HCT116 (cell line): ENCODE results near the gene HBA2. TPM values are rescaled to one million over a fixed set of nuclear protein-coding genes. Genes with fewer than 3 reads are reported as not detected.

Experiments
- ATAC-seq: fragments of 200-7000 bp; cut with Tn5 transposase; 2 replicates; pipeline ENCODE4 v1.9.1; 2020; ENCODE audit warnings: mild to moderate bottlenecking, moderate library complexity
- BruUV-seq: library from RNA; stranded (reverse); fragments of 400-500 nt; replicated peaks from 2 replicates; lab custom pipeline; 2021; lab: Mats Ljungman, UMichigan
- CTCF ChIA-PET: fragments of 300-600 bp; sonication (Branson Sonifier 250); formaldehyde crosslinking; loops from one replicate; lab custom pipeline; 2021; ENCODE audit warnings: antibody characterized with exemption; lab: Charles Lee
- POLR2A ChIA-PET: fragments of 300-600, 350-600 bp; sonication (Branson Sonifier 250); formaldehyde crosslinking; loops from one replicate; lab custom pipeline; 2021; ENCODE audit warnings: antibody characterized with exemption; lab: Charles Lee
- RAD21 ChIA-PET, 2 experiments: fragments of 300-600 bp; sonication (Branson Sonifier 250); formaldehyde crosslinking; loops; one replicate each; lab custom pipeline; 2023; ENCODE audit warnings: low total read pairs in 2 of 2; ENCODE audit not compliant: uncharacterized antibody in 2 of 2, unreplicated experiment in 2 of 2, low non-redundant PET in 1 of 2; lab: Charles Lee
- DNase-seq: peaks from one replicate; pipeline ENCODE4 v3.0.0-alpha.2; 2010; ENCODE audit warnings: low read depth, low spot score
- H2AFZ ChIP-seq: fragments of 200-600 bp; shearing (Covaris generic), sonication (generic); 2 replicates; pipeline ENCODE4 v1.6.1; 2017; ENCODE audit warnings: low read depth, mixed run types, mixed read lengths, antibody characterized with exemption, low read length; ENCODE audit not compliant: poor library complexity, severe bottlenecking
- H3K27ac ChIP-seq: 2 replicates; pipeline ENCODE4 v1.5.1; 2012; ENCODE audit warnings: low read depth, low read length
- H3K27me3 ChIP-seq: fragments of 200-600 bp; sonication (generic); 2 replicates; pipeline ENCODE4 v1.6.1; 2016; ENCODE audit warnings: mixed run types, low read length, mixed read lengths; ENCODE audit not compliant: insufficient read depth
- H3K36me3 ChIP-seq, 2 experiments: fragments of 200-500 bp in 1 of 2; fragments of 200-600 bp in 1 of 2; sonication (Bioruptor generic) in 1 of 2; sonication (generic) in 1 of 2; 2 replicates each; pipeline versions ENCODE4 v1.5.1 to v1.6.1; 2014 to 2016; ENCODE audit warnings: low read length in 2 of 2, inconsistent platforms in 1 of 2, mixed read lengths in 1 of 2, mixed run types in 1 of 2; ENCODE audit not compliant: insufficient read depth in 2 of 2, control insufficient read depth in 1 of 2
- H3K4me1 ChIP-seq, 2 experiments: fragments of 200-600 bp in 1 of 2; sonication (generic) in 1 of 2; 2 replicates each; pipeline versions ENCODE4 v1.5.1 to v1.6.1; 2012 to 2017; ENCODE audit warnings: low read length in 2 of 2, inconsistent platforms in 1 of 2, mild to moderate bottlenecking in 1 of 2, mixed read lengths in 1 of 2, mixed run types in 1 of 2, moderate library complexity in 1 of 2; ENCODE audit not compliant: insufficient read depth in 2 of 2, control insufficient read depth in 1 of 2
- H3K4me2 ChIP-seq: fragments of 200-600 bp; sonication (generic); 2 replicates; pipeline ENCODE4 v1.6.1; 2017; ENCODE audit warnings: mixed run types, low read length, mixed read lengths
- H3K4me3 ChIP-seq, 2 experiments: fragments of 200-600 bp in 1 of 2; sonication (generic) in 1 of 2; replicated peaks in 1 of 2; 2 replicates each; pipeline ENCODE4 v1.5.1; 2011 to 2016; ENCODE audit warnings: low read length in 2 of 2, control low read depth in 1 of 2, low read depth in 1 of 2, mild to moderate bottlenecking in 1 of 2, mixed read lengths in 1 of 2, mixed run types in 1 of 2
- H3K79me2 ChIP-seq: fragments of 200-600 bp; sonication (generic); 2 replicates; pipeline ENCODE4 v1.6.1; 2017; ENCODE audit warnings: mild to moderate bottlenecking, mixed run types, low read length, moderate library complexity, mixed read lengths; ENCODE audit not compliant: insufficient read depth
- H3K9ac ChIP-seq: fragments of 200-600 bp; sonication (generic); 2 replicates; pipeline ENCODE4 v1.6.1; 2016; ENCODE audit warnings: low read length, mixed read lengths
- H3K9me2 ChIP-seq: fragments of 200-600 bp; sonication (generic), shearing (Covaris generic); 2 replicates; pipeline ENCODE4 v1.6.1; 2017; ENCODE audit warnings: mixed run types, mild to moderate bottlenecking, moderate library complexity; ENCODE audit not compliant: insufficient read depth
- H3K9me3 ChIP-seq, 2 experiments: fragments of 200-500 bp in 1 of 2; fragments of 200-600 bp in 1 of 2; sonication (Bioruptor generic) in 1 of 2; sonication (generic) in 1 of 2; 2 replicates each; pipeline ENCODE4 v1.6.1; 2014 to 2017; ENCODE audit warnings: low read length in 2 of 2, mixed read lengths in 2 of 2, inconsistent platforms in 1 of 2, low read depth in 1 of 2, mild to moderate bottlenecking in 1 of 2, mixed run types in 1 of 2, moderate library complexity in 1 of 2; ENCODE audit not compliant: control insufficient read depth in 1 of 2, insufficient read depth in 1 of 2
- H4K20me1 ChIP-seq: fragments of 200-600 bp; sonication (generic), shearing (Covaris generic); 2 replicates; pipeline ENCODE4 v1.6.1; 2017; ENCODE audit warnings: mixed run types, mild to moderate bottlenecking, moderate library complexity; ENCODE audit not compliant: insufficient read depth
- ATF3 ChIP-seq: IDR thresholded peaks from 2 replicates; pipeline ENCODE4 v1.6.1; 2012
- FOSL1 ChIP-seq: IDR thresholded peaks from 2 replicates; pipeline ENCODE4 v1.6.1; 2012; ENCODE audit warnings: low read depth
- POLR2A ChIP-seq: IDR thresholded peaks from 2 replicates; pipeline ENCODE4 v1.7.0; 2011; ENCODE audit warnings: borderline replicate concordance; ENCODE audit not compliant: insufficient read depth, insufficient read length; ENCODE audit errors: extremely low read depth
- RAD21 ChIP-seq: IDR thresholded peaks from 2 replicates; pipeline ENCODE4 v1.6.1; 2012; ENCODE audit warnings: low read depth, mild to moderate bottlenecking
- YY1 ChIP-seq: IDR thresholded peaks from 2 replicates; pipeline ENCODE4 v1.6.1; 2011; ENCODE audit warnings: low read length, low read depth, moderate library complexity, mild to moderate bottlenecking; ENCODE audit not compliant: insufficient replicate concordance; ENCODE audit errors: extremely low read depth
- ZBTB33 ChIP-seq: IDR thresholded peaks from 2 replicates; pipeline ENCODE4 v1.6.1; 2011; ENCODE audit warnings: mild to moderate bottlenecking, low read length, moderate library complexity; ENCODE audit not compliant: insufficient replicate concordance; ENCODE audit errors: extremely low read depth
- ZFX ChIP-seq: fragments of 450-650 bp; IDR thresholded peaks from 2 replicates; pipeline ENCODE4 v1.6.1; 2017
- intact Hi-C: fragments of 100-400 bp; cut with micrococcal nuclease; formaldehyde crosslinking; loops from 2 replicates; pipeline ENCODE4 v1.10.0; 2022
- total RNA-seq: library from RNA; stranded (reverse); gene quantifications from one replicate; pipeline ENCODE4 v1.2.1, GENCODE V29; 2021; ENCODE audit not compliant: unreplicated experiment
- TF ChIP-seq, protein P1 (sequence below): IDR thresholded peaks from 2 replicates; pipeline ENCODE4 v1.6.1; 2012; ENCODE audit warnings: low read depth

HBA2 gene
- total RNA-seq, 1 experiment from 2014 or later, result 3.0 TPM

GRCh38 chr16:189604-190186 lies 17.0 kb downstream of the HBA2 start (continued):
- TF ChIP-seq ATF3, result no peak
- no peak for TF ChIP-seq RAD21
- TF ChIP-seq, all 23 proteins: peak for 0

- BruUV-seq, result no TSS peak
- H3K36me3 ChIP-seq, result peaks cover 0 to 7% of the 10 kb centered on the region in 2 experiments
Measured at GRCh38 chr16:191831-192230, 19.2 kb downstream of the HBA2 start.

More at GRCh38 chr16:191831-192230, 19.2 kb downstream of the HBA2 start:
- no peak for DNase-seq
- ATAC-seq, result no peak
- Histone ChIP-seq H3K9ac (no peak overlapping the region), H3K27me3 (no peaks in the 10 kb centered on the region), H3K4me1 (no peaks in the 10 kb centered on the region), H3K27ac (no peak overlapping the region), H2AFZ (no peak overlapping the region), H3K4me3 (no peak overlapping the region), H3K9me2 (no peaks in the 10 kb centered on the region), H3K4me2 (no peak overlapping the region), H3K79me2 (no peaks in the 10 kb centered on the region), H4K20me1 (no peaks in the 10 kb centered on the region), H3K9me3 (no peaks in the 10 kb centered on the region)
- RAD21 ChIA-PET, result no interaction called here
- CTCF ChIA-PET, result no interaction called here
- POLR2A ChIA-PET, result no interaction called here
- no peak for TF ChIP-seq ZBTB33
- TF ChIP-seq, protein P1, sequence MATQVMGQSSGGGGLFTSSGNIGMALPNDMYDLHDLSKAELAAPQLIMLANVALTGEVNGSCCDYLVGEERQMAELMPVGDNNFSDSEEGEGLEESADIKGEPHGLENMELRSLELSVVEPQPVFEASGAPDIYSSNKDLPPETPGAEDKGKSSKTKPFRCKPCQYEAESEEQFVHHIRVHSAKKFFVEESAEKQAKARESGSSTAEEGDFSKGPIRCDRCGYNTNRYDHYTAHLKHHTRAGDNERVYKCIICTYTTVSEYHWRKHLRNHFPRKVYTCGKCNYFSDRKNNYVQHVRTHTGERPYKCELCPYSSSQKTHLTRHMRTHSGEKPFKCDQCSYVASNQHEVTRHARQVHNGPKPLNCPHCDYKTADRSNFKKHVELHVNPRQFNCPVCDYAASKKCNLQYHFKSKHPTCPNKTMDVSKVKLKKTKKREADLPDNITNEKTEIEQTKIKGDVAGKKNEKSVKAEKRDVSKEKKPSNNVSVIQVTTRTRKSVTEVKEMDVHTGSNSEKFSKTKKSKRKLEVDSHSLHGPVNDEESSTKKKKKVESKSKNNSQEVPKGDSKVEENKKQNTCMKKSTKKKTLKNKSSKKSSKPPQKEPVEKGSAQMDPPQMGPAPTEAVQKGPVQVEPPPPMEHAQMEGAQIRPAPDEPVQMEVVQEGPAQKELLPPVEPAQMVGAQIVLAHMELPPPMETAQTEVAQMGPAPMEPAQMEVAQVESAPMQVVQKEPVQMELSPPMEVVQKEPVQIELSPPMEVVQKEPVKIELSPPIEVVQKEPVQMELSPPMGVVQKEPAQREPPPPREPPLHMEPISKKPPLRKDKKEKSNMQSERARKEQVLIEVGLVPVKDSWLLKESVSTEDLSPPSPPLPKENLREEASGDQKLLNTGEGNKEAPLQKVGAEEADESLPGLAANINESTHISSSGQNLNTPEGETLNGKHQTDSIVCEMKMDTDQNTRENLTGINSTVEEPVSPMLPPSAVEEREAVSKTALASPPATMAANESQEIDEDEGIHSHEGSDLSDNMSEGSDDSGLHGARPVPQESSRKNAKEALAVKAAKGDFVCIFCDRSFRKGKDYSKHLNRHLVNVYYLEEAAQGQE, result no peak
- TF ChIP-seq YY1, result no peak
- TF ChIP-seq POLR2A, result no peak
- no peak for TF ChIP-seq ZFX
- no peak for TF ChIP-seq RAD21
- TF ChIP-seq FOSL1, result no peak
- intact Hi-C loops, result no loop called here
